ENCODE measurements around the gene SRSF12.
"Not testable (repeated sequence)": the region's sequence is repeated elsewhere in the genome, so short reads cannot be mapped to it uniquely, and the experiment has no call there.

SRSF12 gene

GRCh38 chr6:89132057-89132456 lies 14.2 kb upstream of the SRSF12 start:
- no peak for DNase-seq
- intact Hi-C loops (cut with DNase I): no loop called here

- intact Hi-C loops (cut with DNase I): no loop called here
- no peak for DNase-seq
Measured at GRCh38 chr6:89131599-89131998, 13.7 kb upstream of the SRSF12 start.

DNA sequence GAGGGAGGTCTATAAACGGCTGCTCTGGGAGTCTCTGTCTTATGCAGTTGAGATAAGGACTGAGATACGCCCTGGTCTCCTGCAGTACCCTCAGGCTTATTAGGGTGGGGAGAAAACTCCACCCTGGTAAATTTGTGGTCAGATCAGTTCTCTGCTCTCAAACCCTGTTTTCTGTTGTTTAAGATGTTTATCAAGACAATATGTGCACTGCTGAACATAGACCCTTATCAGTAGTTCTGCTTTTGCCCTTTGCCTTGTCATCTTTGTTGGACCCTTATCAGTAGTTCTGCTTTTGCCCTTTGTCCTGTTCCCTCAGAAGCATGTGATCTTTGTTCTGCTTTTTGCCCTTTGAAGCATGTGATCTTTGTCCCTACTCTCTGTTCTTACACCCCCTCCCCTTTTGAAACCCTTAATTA lies 10.4 kb upstream of the SRSF12 start:
- intact Hi-C loops (cut with DNase I): loop anchor here (10.0 kb wide), 1 partner anchor 143 kb away; no protein-coding TSS in a partner anchor

GRCh38 chr6:89122625-89123024 lies 4.8 kb upstream of the SRSF12 start:
- DNase-seq: no peak
- intact Hi-C loops (cut with DNase I): loop anchor here (5.0 to 10.0 kb wide), 2 partner anchors 138 to 245 kb away; no protein-coding TSS in a partner anchor

More for the DNA sequence above, 10.4 kb upstream of the SRSF12 start:
- not testable (repeated sequence) for DNase-seq

- intact Hi-C loops (cut with DNase I): loop anchor here (5.0 to 10.0 kb wide), 2 partner anchors 137 to 245 kb away; no protein-coding TSS in a partner anchor
- DNase-seq: no peak
Measured at GRCh38 chr6:89121934-89122333, 4.1 kb upstream of the SRSF12 start.

- no peak for DNase-seq
- intact Hi-C loops (cut with DNase I): loop anchor here (5.0 to 10.0 kb wide), 2 partner anchors 136 to 247 kb away; no protein-coding TSS in a partner anchor
Measured at GRCh38 chr6:89120371-89120770, 2.5 kb upstream of the SRSF12 start.

GRCh38 chr6:89118931-89119330 lies 1.1 kb upstream of the SRSF12 start:
- peak in 5 of 10 donors; percentile 15 to 76 (median 21) for DNase-seq
- intact Hi-C loops (cut with DNase I): loop anchor here (5.0 kb wide), 2 partner anchors 37 to 123 kb away; partner anchors contain the start of gene PNRC1

GRCh38 chr6:89116702-89117101 lies 1.2 kb downstream of the SRSF12 start:
- intact Hi-C loops (cut with DNase I): loop anchor here (5.0 kb wide), 2 partner anchors 34 to 126 kb away; partner anchors contain the start of gene PNRC1
- no peak for DNase-seq

DNA sequence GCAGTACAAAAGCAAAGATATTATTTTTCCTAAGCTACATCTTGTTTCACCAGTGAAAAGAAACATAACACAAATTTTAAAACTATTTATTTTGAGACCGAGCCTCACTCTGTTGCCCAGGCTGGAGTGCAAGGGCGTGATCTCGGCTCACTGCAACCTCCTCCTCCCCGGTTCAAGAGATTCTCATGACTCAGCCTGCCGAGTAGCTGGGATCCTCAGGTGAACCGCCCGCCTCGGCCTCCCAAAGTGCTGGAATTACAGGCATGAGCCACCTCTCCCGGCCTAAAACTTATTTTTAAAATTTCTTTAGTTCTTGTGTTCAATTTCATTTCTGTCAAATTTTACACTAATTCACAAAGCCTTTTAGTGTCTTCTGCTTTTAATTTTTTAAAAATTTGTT lies 5.9 kb downstream of the SRSF12 start:
- intact Hi-C loops (cut with DNase I): no loop called here
- DNase-seq: no peak

GRCh38 chr6:89110284-89110683 lies 7.6 kb downstream of the SRSF12 start:
- DNase-seq: no peak
- intact Hi-C loops (cut with DNase I): no loop called here

DNA sequence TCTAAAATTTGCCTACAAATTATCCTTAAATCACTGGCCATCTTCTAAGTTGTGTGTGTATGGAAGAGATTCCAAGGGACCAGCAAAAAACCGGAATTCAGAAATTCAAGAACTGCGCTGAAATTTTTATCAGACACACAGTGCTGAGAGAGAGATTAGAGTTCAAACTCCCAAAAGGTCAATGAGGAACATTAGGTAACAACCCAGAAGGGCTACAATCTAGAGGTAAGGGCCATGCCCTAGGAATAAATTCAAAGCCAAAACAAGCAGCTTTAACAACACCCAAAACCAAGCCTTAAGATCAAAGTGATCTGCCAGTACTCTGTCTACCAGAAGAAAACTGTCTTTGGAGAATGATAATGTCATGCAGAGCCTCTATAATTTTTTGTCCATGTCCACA lies 17.8 kb downstream of the SRSF12 start:
- no peak for DNase-seq
- intact Hi-C loops (cut with DNase I): no loop called here

DNA sequence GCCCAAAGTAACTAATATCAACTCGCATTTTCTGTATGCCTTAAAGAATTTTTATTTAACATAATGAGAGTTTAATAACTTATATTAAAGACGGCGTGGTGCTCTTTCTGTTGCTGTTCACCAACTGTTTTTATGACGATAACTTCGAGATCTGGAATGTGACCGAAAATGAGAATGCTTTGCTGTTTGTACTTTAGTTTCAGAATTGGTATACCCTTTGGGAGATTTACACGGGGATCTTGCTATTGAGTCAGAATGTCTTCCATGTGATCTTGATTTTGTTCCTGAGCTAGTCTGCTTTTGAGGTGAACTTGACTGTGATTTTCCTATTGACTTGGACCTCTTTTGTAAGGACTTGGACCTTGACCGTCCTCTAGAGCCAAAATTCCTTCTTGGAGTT lies 19.4 kb downstream of the SRSF12 start:
- intact Hi-C loops (cut with DNase I): no loop called here

DNA sequence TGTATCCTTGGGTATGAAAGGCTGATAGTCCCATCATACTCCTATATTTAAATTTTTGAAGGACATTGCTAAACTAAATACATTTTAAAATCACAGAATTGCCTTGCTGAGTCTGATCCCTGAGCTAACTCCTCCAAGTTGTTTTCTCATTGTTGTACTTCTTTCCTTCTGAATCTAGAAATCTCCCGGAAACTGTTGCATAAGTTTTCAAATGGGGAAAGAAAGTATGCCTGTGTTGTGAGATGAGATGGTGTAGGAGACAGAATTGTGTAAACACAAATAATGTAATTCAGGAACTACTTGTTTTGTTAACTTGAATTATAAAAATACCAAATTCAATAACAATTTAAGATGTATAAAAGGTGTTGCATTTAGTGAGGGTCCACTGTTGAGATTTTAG lies 30.0 kb downstream of the SRSF12 start:
- intact Hi-C loops (cut with DNase I): no loop called here
- DNase-seq: no peak

More for the DNA sequence above, 19.4 kb downstream of the SRSF12 start:
- no peak for DNase-seq

DNA sequence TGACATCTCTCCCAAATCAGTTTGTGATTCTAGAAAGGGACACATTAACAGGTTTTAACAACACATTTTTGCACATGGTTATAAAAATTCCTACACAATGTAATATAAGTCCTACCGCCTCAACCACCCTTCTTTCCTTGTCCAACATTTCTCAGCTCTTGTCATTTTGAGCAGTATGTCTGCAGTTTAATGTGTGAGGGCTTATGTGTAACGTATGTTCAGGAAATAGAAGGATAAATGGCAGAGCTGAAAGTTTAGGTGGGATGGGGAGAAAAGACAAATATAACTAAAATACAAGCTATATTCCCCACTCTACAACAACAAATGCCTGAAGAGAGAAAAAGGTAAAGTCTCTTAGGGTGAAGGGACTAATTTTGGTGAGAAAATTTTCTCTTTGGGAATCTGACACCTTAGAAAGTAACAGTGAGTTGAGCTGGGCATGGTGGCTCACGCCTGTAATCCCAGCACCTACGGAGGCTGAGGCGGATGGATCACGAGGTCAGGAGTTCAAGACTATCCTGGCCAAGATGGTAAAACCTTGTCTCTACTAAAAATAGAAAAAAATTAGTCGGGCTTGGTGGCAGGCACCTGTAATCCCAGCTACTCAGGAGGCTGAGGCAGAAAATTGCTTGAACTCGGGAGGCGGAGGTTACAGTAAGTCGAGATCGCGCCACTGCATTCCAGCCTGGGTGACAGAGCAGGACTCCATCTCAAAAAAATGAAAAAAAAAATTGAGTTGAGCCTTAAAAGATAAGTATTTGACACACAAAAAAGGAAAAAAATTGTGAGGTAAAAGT lies 32.3 kb downstream of the SRSF12 start:
- intact Hi-C loops (cut with DNase I): no loop called here
- DNase-seq: no peak

DNA sequence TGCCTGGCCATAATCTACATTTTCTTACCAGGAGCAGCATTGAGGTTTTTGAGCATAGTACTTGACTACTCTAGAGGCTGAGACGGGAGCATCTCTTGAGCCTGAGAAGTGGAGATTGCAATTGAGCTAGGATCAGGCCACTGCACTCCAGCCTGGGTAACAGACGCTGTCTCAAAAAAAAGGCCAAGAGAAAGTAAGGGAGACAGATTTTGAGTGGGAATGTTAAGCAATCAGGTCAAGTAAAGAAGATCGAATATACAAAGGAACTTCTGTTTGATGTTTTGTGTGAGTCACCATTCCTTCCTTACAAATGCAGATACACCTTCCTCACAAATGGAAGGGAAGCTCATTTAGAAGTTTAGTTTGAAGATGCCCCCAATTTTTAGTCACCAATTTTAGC lies 32.9 kb downstream of the SRSF12 start:
- intact Hi-C loops (cut with DNase I): loop anchor here (5.0 kb wide), 1 partner anchor 32 kb away; the partner anchor contains the start of gene SRSF12
- no peak for DNase-seq

- intact Hi-C loops (cut with DNase I): loop anchor here (5.0 kb wide), 1 partner anchor 33 kb away; the partner anchor contains the start of gene SRSF12
- DNase-seq: no peak
Measured at GRCh38 chr6:89084542-89084941, 33.3 kb downstream of the SRSF12 start.

DNA sequence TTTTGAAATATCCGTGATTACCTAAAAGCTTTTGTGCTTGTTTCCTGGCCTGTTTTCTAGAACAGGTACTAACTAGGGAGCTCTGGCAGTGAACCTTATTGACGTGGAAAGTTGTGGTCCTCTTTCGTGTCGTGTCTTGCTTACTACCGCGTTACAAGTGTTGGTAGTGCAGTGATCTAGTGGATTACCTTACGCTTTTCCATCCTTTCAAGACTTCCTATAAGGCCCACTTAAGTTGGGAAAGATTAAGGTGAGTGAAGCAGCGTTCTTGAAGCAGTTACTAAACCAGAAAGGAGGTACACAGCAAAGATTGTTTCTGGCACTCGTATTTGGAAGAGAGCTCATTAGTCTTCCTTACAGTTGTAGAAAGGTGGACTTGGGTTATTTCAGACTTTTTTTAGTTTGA lies 35.4 kb downstream of the SRSF12 start:
- intact Hi-C loops (cut with DNase I): loop anchor here (2.0 to 5.0 kb wide), 2 partner anchors 35 to 64 kb away; partner anchors contain the start of genes PM20D2 and SRSF12

GRCh38 chr6:89081423-89082322 lies 36.2 kb downstream of the SRSF12 start:
- DNase-seq: peak; percentile 93 to 100 (median 96)
- intact Hi-C loops (cut with DNase I): loop anchor here (2.0 to 5.0 kb wide), 2 partner anchors 36 to 65 kb away; partner anchors contain the start of genes PM20D2 and SRSF12

More for the DNA sequence above, 35.4 kb downstream of the SRSF12 start:
- DNase-seq: no peak

DNA sequence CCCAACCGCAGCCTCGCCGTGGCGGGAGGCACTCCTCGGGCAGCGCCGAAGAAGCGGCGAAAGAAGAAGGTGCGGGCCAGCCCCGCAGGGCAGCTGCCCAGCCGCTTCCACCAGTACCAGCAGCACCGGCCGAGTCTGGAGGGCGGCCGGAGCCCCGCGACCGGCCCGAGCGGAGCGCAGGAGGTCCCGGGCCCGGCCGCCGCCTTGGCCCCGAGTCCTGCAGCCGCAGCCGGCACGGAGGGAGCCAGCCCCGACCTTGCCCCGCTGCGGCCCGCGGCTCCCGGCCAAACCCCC lies 36.8 kb downstream of the SRSF12 start:
- intact Hi-C loops (cut with DNase I): loop anchor here (5.0 kb wide), 1 partner anchor 36 kb away; the partner anchor contains the start of gene SRSF12
- DNase-seq: peak in 3 of 10 donors; percentile 13 to 85 (median 73)
